WTC11 (cell line): ENCODE results near the gene TOP2A.

Experiments used
- CREM ChIP-seq: sonication (generic); formaldehyde crosslinking; IDR thresholded peaks from 2 replicates; pipeline ENCODE4 v1.8.1; 2022; ENCODE audit warnings: mild to moderate bottlenecking, missing genetic modification reagents, moderate library complexity
- FOXP1 ChIP-seq: sonication (generic); formaldehyde crosslinking; IDR thresholded peaks from 2 replicates; pipeline ENCODE4 v1.8.0; 2022; ENCODE audit warnings: missing genetic modification reagents, mild to moderate bottlenecking, moderate library complexity, borderline replicate concordance
- GTF2I ChIP-seq: fragments of 250-450 bp; sonication (Bioruptor Pico); conservative IDR thresholded peaks from 2 replicates; pipeline ENCODE4 v1.4.0; 2021; ENCODE audit warnings: mild to moderate bottlenecking
- IRF2 ChIP-seq: sonication (generic); formaldehyde crosslinking; IDR thresholded peaks from 2 replicates; pipeline ENCODE4 v1.8.0; 2022; ENCODE audit warnings: low read depth, missing genetic modification reagents, borderline replicate concordance
- ZNF219 ChIP-seq: sonication (generic); formaldehyde crosslinking; IDR thresholded peaks from 2 replicates; pipeline ENCODE4 v1.8.0; 2023; ENCODE audit warnings: missing genetic modification reagents, mild to moderate bottlenecking, borderline replicate concordance
- ZNF416 ChIP-seq: fragments of 250-450 bp; sonication (Bioruptor Pico); IDR thresholded peaks from 2 replicates; pipeline ENCODE4 v1.9.0; 2021; ENCODE audit warnings: mild to moderate bottlenecking, inconsistent platforms
- TF ChIP-seq, protein P1 (sequence below): fragments of 200-600 bp; IDR thresholded peaks from 2 replicates; pipeline ENCODE4 v1.8.0; 2022; ENCODE audit warnings: antibody characterized with exemption
- TF ChIP-seq, protein P2 (sequence below): sonication (generic); formaldehyde crosslinking; IDR thresholded peaks from 2 replicates; pipeline ENCODE4 v1.8.1; 2023; ENCODE audit warnings: mild to moderate bottlenecking, missing genetic modification reagents, moderate library complexity
- TF ChIP-seq, protein P3 (sequence below): sonication (generic); formaldehyde crosslinking; IDR thresholded peaks from 2 replicates; pipeline ENCODE4 v1.8.1; 2023; ENCODE audit warnings: mild to moderate bottlenecking, missing genetic modification reagents, moderate library complexity
- TF ChIP-seq, protein P4 (sequence below): sonication (generic); formaldehyde crosslinking; IDR thresholded peaks from 2 replicates; pipeline ENCODE4 v1.8.0; 2022; ENCODE audit warnings: mild to moderate bottlenecking, missing genetic modification reagents
- TF ChIP-seq, protein P5 (sequence below): fragments of 250-450 bp; sonication (Bioruptor Pico); IDR thresholded peaks from 2 replicates; pipeline ENCODE4 v1.9.0; 2021; ENCODE audit warnings: moderate library complexity, mild to moderate bottlenecking, inconsistent platforms, borderline replicate concordance

DNA sequence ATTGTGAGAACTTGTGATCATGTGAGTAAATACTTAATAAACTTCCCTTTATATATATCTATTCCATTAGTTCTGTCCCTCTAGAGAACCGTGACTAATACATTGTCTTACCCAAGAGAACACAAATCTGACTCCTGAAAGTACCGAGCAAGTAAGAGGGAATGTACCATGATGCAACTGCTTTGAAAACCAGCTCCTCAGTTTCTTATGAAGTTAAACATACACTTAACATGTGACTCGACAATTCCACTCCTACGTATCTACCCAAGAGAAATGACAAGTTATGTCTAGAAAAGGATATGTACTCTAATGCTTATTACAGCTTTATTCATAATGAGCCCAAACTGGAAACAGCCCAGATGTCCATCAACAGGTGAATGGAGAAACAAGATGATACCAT is 44.4 kb downstream of the TOP2A start:
- TF ChIP-seq, protein P1, sequence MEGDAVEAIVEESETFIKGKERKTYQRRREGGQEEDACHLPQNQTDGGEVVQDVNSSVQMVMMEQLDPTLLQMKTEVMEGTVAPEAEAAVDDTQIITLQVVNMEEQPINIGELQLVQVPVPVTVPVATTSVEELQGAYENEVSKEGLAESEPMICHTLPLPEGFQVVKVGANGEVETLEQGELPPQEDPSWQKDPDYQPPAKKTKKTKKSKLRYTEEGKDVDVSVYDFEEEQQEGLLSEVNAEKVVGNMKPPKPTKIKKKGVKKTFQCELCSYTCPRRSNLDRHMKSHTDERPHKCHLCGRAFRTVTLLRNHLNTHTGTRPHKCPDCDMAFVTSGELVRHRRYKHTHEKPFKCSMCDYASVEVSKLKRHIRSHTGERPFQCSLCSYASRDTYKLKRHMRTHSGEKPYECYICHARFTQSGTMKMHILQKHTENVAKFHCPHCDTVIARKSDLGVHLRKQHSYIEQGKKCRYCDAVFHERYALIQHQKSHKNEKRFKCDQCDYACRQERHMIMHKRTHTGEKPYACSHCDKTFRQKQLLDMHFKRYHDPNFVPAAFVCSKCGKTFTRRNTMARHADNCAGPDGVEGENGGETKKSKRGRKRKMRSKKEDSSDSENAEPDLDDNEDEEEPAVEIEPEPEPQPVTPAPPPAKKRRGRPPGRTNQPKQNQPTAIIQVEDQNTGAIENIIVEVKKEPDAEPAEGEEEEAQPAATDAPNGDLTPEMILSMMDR: no peak
- TF ChIP-seq ZNF219 (no peak), FOXP1 (CRISPR knock-in tag) (no peak), CREM (CRISPR knock-in tag) (no peak), ZNF416 (CRISPR knock-in tag) (no peak), GTF2I (CRISPR knock-in tag) (no peak), IRF2 (CRISPR knock-in tag) (no peak)
- TF ChIP-seq, protein P2, sequence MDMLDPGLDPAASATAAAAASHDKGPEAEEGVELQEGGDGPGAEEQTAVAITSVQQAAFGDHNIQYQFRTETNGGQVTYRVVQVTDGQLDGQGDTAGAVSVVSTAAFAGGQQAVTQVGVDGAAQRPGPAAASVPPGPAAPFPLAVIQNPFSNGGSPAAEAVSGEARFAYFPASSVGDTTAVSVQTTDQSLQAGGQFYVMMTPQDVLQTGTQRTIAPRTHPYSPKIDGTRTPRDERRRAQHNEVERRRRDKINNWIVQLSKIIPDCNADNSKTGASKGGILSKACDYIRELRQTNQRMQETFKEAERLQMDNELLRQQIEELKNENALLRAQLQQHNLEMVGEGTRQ (CRISPR knock-in tag): no peak
- TF ChIP-seq, protein P3, sequence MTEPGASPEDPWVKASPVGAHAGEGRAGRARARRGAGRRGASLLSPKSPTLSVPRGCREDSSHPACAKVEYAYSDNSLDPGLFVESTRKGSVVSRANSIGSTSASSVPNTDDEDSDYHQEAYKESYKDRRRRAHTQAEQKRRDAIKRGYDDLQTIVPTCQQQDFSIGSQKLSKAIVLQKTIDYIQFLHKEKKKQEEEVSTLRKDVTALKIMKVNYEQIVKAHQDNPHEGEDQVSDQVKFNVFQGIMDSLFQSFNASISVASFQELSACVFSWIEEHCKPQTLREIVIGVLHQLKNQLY: no peak
- TF ChIP-seq, protein P4, sequence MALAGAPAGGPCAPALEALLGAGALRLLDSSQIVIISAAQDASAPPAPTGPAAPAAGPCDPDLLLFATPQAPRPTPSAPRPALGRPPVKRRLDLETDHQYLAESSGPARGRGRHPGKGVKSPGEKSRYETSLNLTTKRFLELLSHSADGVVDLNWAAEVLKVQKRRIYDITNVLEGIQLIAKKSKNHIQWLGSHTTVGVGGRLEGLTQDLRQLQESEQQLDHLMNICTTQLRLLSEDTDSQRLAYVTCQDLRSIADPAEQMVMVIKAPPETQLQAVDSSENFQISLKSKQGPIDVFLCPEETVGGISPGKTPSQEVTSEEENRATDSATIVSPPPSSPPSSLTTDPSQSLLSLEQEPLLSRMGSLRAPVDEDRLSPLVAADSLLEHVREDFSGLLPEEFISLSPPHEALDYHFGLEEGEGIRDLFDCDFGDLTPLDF (CRISPR knock-in tag): no peak
- TF ChIP-seq, protein P5, sequence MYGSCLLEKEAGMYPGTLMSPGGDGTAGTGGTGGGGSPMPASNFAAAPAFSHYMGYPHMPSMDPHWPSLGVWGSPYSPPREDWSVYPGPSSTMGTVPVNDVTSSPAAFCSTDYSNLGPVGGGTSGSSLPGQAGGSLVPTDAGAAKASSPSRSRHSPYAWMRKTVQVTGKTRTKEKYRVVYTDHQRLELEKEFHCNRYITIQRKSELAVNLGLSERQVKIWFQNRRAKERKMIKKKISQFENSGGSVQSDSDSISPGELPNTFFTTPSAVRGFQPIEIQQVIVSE (CRISPR knock-in tag): no peak
